Choroid plexus epithelial cell (primary cell): Measurements from ENCODE around the gene RPS15.

ENCODE experiments used
- DNase-seq: peaks from one replicate; pipeline ENCODE4 v3.0.0-alpha.2; 2010; ENCODE audit warnings: low read depth
- H3K4me3 ChIP-seq: 2 replicates; pipeline ENCODE4 v1.5.1; 2011; ENCODE audit warnings: low read depth, mild to moderate bottlenecking, control low read depth, low read length, moderate library complexity
- TF ChIP-seq, protein P1 (sequence below): conservative IDR thresholded peaks from 2 replicates; pipeline ENCODE4 v1.5.1; 2011; ENCODE audit warnings: low read depth, mild to moderate bottlenecking, control low read depth, inconsistent platforms, low read length, moderate library complexity

RPS15 gene

DNA sequence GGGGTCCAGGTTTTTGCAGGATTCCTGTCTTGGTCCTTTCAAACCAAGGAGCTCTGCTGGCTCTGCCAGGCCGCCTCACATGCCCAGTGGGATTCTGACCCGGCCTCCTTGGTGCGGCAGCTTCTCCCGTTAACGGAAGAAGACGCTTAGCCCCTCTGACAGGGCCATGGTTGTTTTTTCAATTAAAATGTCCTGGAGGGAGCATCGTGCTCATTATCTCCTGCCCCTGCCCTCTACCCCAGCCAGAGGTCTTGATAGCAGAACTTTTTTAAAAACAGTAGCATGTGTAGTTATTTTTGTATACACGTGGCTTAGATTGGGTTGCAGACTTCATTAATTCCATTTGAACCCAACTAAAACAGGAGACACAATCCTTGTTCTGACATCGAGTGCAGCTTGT, 11.5 kb upstream of the RPS15 start:
- TF ChIP-seq, protein P1, sequence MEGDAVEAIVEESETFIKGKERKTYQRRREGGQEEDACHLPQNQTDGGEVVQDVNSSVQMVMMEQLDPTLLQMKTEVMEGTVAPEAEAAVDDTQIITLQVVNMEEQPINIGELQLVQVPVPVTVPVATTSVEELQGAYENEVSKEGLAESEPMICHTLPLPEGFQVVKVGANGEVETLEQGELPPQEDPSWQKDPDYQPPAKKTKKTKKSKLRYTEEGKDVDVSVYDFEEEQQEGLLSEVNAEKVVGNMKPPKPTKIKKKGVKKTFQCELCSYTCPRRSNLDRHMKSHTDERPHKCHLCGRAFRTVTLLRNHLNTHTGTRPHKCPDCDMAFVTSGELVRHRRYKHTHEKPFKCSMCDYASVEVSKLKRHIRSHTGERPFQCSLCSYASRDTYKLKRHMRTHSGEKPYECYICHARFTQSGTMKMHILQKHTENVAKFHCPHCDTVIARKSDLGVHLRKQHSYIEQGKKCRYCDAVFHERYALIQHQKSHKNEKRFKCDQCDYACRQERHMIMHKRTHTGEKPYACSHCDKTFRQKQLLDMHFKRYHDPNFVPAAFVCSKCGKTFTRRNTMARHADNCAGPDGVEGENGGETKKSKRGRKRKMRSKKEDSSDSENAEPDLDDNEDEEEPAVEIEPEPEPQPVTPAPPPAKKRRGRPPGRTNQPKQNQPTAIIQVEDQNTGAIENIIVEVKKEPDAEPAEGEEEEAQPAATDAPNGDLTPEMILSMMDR = no peak
- H3K4me3 ChIP-seq = no peak overlapping the region
- DNase-seq = no peak

GRCh38 chr19:1427221-1427920, 10.8 kb upstream of the RPS15 start:
- no peak for DNase-seq
- TF ChIP-seq, protein P1 = no peak
- no peak overlapping the region for H3K4me3 ChIP-seq

DNA sequence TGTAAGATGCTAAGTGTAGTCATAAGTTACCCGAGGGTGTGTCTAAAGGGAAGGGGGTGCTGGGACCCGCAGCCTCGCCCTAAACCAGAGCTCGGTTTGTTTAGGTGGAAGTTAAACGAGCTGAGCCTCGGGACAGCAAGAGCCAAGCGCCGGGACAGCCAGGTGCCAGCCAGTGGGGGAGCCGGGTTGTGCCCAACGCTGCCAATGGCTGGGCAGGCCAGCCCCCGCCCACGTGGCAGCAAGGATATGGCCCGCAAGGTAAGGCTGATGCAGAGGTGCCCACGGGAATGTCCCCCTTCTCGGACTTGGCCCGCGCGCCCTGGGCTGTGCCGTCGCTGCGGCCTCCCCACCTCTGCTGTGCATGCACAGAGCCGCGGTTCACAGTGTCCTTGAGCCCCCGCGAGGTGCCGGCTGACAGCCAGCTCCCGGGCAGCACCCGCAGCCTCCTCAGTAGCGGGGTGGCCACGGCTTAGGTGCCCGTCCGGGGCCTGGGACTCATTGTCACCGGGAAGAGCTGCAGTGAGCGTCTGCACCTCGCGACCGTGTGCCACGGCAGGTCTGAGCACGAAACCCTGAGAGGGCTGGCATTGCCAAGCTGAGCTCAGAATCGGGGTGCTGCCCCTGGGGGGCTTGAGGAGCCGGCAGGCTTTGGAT, 9.3 kb upstream of the RPS15 start:
- no peak overlapping the region for H3K4me3 ChIP-seq
- DNase-seq = no peak
- TF ChIP-seq, protein P1 = no peak

DNA sequence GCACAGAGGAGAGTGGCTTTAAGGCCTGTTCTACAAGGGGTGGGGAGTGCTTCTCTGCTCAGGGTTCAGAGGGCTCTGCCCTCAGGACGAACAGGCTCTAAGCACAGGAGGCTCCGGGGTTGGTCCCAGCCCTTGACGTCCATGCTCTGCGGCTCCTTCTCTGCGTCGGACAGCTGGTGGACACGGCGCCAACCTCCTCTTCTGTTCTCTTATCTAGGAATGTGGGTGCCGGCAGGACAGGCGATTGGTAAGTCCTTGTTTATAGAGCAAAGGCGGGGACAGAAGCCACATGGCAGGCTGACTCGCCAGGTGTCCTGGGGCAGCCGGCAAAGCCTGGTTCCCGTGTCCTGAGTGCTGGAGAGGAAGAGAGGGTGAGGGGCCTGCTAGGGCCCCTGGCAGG, 8.4 kb upstream of the RPS15 start:
- no peak overlapping the region for H3K4me3 ChIP-seq
- TF ChIP-seq, protein P1 = no peak
- no peak for DNase-seq

DNA sequence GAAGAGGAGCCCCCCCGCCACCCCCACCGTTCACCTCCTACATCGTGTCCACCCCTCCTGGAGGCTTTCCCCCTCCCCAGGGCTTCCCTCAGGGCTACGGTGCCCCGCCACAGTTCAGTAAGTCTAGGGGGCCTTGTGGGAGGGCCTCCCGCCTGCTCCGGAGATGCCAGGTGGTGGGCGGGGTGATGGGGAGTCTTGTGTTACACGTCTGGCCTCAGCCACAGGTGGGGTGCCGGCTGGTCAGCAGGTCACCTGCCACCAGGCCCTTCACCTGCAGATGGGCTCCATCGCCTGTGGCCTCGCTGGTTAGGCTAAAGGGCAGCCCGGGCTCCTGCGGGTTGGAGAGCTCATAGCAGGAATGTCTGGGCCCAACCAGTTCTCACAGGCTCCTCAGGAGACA, 8.0 kb upstream of the RPS15 start:
- TF ChIP-seq, protein P1 = no peak
- DNase-seq = no peak
- no peak overlapping the region for H3K4me3 ChIP-seq

DNA sequence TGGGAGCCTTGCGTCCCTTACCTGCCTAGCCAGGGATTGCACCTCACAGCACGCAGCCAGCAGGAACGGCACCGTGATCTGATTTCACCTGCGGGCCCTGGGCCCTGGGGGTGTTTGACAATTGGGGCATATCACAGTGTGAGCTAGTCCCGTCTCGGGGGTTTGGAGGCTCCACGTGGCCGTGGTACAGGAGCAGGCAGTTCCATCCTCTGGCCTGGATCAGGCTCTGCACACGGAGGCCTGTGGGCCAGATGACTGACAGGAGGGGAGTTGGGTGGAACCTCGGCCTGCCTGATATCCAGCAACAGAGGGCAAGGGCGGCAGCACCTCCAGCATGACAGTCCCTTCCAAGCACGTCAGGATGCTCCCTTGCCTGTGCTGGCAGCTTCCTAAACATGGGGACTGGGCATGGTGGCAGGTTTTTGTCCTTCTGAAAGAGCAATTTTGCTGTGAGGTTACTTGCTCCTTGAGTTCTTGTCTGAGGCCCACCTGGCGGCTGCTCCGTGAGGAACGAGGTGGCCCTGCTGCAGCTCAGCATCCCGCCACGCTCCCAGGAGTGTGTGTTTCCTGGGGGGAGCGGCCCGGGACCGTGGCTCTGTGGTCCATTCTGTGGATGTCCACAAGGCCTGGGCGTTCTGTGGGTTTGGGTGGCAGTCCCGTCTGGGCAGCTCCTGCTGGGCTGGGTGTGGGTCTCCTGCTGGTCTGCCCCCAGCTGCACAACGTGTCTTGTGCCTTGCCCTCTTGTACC, 6.3 kb upstream of the RPS15 start:
- TF ChIP-seq, protein P1 = no peak
- DNase-seq = no peak
- no peak overlapping the region for H3K4me3 ChIP-seq
